ENCODE data around the gene THOP1. TPM values are rescaled to one million over a fixed set of nuclear protein-coding genes. Genes with fewer than 3 reads are reported as not detected.

The THOP1 gene
- total RNA-seq, 1 experiment from 2014 or later, result 85.8 TPM

- no peak for DNase-seq
- Histone ChIP-seq H3K36me3 (ENCODE audit: low read depth) (no peaks in the 10 kb centered on the region), H2AFZ (no peak overlapping the region), H3K9me2 (ENCODE audit: insufficient read depth) (no peaks in the 10 kb centered on the region), H3K4me1 (replicated peaks; ENCODE audit: insufficient read depth) (no peaks in the 10 kb centered on the region), H3K27ac (no peak overlapping the region), H3K4me2 (no peak overlapping the region), H3F3A (ENCODE audit: insufficient read depth, low read depth) (no peaks in the 10 kb centered on the region), H3K27me3 (ENCODE audit: insufficient read depth, low read depth) (no peaks in the 10 kb centered on the region), H4K20me1 (ENCODE audit: insufficient read depth) (no peaks in the 10 kb centered on the region), H3K79me2 (ENCODE audit: low read depth) (no peaks in the 10 kb centered on the region), H3K4me3 (no peak overlapping the region), H3K9me3 (ENCODE audit: insufficient read depth, low read depth) (no peaks in the 10 kb centered on the region)
- TF ChIP-seq EZH2 (IDR thresholded peaks at IDR 0.05; ENCODE audit: low read depth) (no peak), CTCF (conservative IDR thresholded peaks at IDR 0.05) (no peak)
- intact Hi-C loops (cut with micrococcal nuclease; ENCODE audit: unreplicated experiment), result no loop called here
- CTCF ChIA-PET, result no interaction called here
- no TSS peak for BruUV-seq (replicated peaks)
- POLR2A ChIA-PET (ENCODE audit: unreplicated experiment), result no interaction called here
Observed at GRCh38 chr19:2755448-2755705, 29.9 kb upstream of the THOP1 start.

- Histone ChIP-seq H3K36me3 (ENCODE audit: low read depth) (no peaks in the 10 kb centered on the region), H2AFZ (no peak overlapping the region), H3K4me2 (no peak overlapping the region), H3K9me3 (ENCODE audit: insufficient read depth, low read depth) (no peaks in the 10 kb centered on the region), H3F3A (ENCODE audit: insufficient read depth, low read depth) (no peaks in the 10 kb centered on the region), H3K27ac (no peak overlapping the region), H3K9me2 (ENCODE audit: insufficient read depth) (no peaks in the 10 kb centered on the region), H3K79me2 (ENCODE audit: low read depth) (no peaks in the 10 kb centered on the region), H3K27me3 (ENCODE audit: insufficient read depth, low read depth) (no peaks in the 10 kb centered on the region), H4K20me1 (ENCODE audit: insufficient read depth) (no peaks in the 10 kb centered on the region), H3K4me1 (replicated peaks; ENCODE audit: insufficient read depth) (no peaks in the 10 kb centered on the region), H3K4me3 (no peak overlapping the region)
- BruUV-seq (replicated peaks), result no TSS peak
- no peak for DNase-seq
- ChIA-PET POLR2A (ENCODE audit: unreplicated experiment) (no interaction called here), CTCF (no interaction called here)
- intact Hi-C loops (cut with micrococcal nuclease; ENCODE audit: unreplicated experiment), result no loop called here
- TF ChIP-seq CTCF (conservative IDR thresholded peaks at IDR 0.05) (no peak), EZH2 (IDR thresholded peaks at IDR 0.05; ENCODE audit: low read depth) (no peak)
Observed at GRCh38 chr19:2755811-2756210, 29.5 kb upstream of the THOP1 start.

GRCh38 chr19:2756477-2756876 lies 28.8 kb upstream of the THOP1 start:
- DNase-seq, result no peak
- H3F3A ChIP-seq (ENCODE audit: insufficient read depth, low read depth), result no peaks in the 10 kb centered on the region
- TF ChIP-seq EZH2 (IDR thresholded peaks at IDR 0.05; ENCODE audit: low read depth) (no peak), CTCF (conservative IDR thresholded peaks at IDR 0.05) (no peak)
- H3K9me3 ChIP-seq (ENCODE audit: insufficient read depth, low read depth), result no peaks in the 10 kb centered on the region
- no peaks in the 10 kb centered on the region for H4K20me1 ChIP-seq (ENCODE audit: insufficient read depth)
- no peak overlapping the region for H3K4me3 ChIP-seq
- no peaks in the 10 kb centered on the region for H3K9me2 ChIP-seq (ENCODE audit: insufficient read depth)
- no peak overlapping the region for H2AFZ ChIP-seq
- H3K4me1 ChIP-seq (replicated peaks; ENCODE audit: insufficient read depth), result no peaks in the 10 kb centered on the region
- no peaks in the 10 kb centered on the region for H3K36me3 ChIP-seq (ENCODE audit: low read depth)
- POLR2A ChIA-PET (ENCODE audit: unreplicated experiment), result no interaction called here
- H3K27me3 ChIP-seq (ENCODE audit: insufficient read depth, low read depth), result no peaks in the 10 kb centered on the region
- no peak overlapping the region for H3K4me2 ChIP-seq
- H3K79me2 ChIP-seq (ENCODE audit: low read depth), result no peaks in the 10 kb centered on the region
- CTCF ChIA-PET, result no interaction called here
- no TSS peak for BruUV-seq (replicated peaks)
- intact Hi-C loops (cut with micrococcal nuclease; ENCODE audit: unreplicated experiment), result no loop called here
- no peak overlapping the region for H3K27ac ChIP-seq

All from PC-9 (cell line).